AG04449 (cell line): ENCODE results near the gene WDR20.

Source experiments
- CTCF ChIA-PET: fragments of 350-600 bp; formaldehyde crosslinking; extraction: SDS; loops from one replicate; lab custom pipeline; 2021; ENCODE audit warnings: antibody characterized with exemption; lab: Yijun Ruan, JAX
- POLR2A ChIA-PET: fragments of 400-600, 350-600 bp; formaldehyde crosslinking; extraction: SDS; loops from one replicate; lab custom pipeline; 2020; ENCODE audit warnings: antibody characterized with exemption, inconsistent platforms; lab: Yijun Ruan, JAX
- DNase-seq: peaks from one replicate; pipeline ENCODE4 v3.0.0-alpha.2; 2010; ENCODE audit warnings: low read depth, low spot score
- H3K4me3 ChIP-seq: 2 replicates; pipeline ENCODE4 v1.5.1; 2011; ENCODE audit warnings: low read depth, mild to moderate bottlenecking, control low read depth, low read length
- TF ChIP-seq, protein P1 (sequence below): IDR thresholded peaks from one replicate; pipeline ENCODE4 v1.5.1; 2011; ENCODE audit warnings: mild to moderate bottlenecking, moderate library complexity, low read length, control low read depth, inconsistent platforms; ENCODE audit not compliant: insufficient read depth; ENCODE audit errors: missing control alignments

The WDR20 gene

DNA sequence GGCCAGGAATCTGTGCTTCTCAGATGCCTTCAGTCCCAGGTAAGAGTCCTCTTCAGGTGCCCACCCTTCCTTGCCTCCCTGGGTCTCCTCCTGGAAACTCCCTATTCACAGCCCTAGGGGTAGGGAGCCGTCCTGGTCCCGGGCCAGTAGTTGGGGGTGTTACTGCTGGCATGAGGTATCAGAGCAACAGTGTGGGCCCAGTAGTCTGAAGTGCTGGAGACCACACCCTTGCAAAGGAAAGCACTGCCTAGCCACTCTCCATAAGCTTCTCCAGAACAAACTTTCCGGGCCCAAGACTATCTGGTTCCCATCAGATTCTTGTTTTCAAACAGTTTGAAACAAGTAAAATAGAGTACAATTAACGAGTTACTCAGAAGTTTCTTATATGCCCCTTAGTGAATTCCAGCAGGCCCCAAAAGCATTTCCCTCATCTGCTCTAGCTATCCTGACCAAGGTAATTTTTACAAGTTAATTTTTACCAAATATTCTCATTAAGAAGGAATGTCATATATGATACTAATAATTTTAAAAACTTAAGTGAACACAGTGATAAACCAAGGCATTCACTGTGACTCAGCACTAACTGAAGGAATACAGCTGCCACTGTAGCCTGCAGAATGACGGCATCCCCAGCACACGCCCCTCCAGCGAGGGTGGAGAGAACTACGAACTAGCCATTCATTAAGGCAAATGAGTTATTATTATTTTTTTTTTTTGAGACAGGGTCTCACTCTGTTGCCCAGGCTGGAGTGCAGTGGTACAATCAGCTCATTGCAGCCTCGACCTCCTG is 115.9 kb downstream of the WDR20 start:
- no peak overlapping the region for H3K4me3 ChIP-seq
- CTCF ChIA-PET, result interaction anchor here (0.9 to 1.3 kb wide), 2 partner anchors 19 kb away, joined by 3 to 4 read pairs; no protein-coding TSS in a partner anchor
- POLR2A ChIA-PET, result no interaction called here
- DNase-seq, result no peak
- TF ChIP-seq, protein P1, sequence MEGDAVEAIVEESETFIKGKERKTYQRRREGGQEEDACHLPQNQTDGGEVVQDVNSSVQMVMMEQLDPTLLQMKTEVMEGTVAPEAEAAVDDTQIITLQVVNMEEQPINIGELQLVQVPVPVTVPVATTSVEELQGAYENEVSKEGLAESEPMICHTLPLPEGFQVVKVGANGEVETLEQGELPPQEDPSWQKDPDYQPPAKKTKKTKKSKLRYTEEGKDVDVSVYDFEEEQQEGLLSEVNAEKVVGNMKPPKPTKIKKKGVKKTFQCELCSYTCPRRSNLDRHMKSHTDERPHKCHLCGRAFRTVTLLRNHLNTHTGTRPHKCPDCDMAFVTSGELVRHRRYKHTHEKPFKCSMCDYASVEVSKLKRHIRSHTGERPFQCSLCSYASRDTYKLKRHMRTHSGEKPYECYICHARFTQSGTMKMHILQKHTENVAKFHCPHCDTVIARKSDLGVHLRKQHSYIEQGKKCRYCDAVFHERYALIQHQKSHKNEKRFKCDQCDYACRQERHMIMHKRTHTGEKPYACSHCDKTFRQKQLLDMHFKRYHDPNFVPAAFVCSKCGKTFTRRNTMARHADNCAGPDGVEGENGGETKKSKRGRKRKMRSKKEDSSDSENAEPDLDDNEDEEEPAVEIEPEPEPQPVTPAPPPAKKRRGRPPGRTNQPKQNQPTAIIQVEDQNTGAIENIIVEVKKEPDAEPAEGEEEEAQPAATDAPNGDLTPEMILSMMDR, result no peak

DNA sequence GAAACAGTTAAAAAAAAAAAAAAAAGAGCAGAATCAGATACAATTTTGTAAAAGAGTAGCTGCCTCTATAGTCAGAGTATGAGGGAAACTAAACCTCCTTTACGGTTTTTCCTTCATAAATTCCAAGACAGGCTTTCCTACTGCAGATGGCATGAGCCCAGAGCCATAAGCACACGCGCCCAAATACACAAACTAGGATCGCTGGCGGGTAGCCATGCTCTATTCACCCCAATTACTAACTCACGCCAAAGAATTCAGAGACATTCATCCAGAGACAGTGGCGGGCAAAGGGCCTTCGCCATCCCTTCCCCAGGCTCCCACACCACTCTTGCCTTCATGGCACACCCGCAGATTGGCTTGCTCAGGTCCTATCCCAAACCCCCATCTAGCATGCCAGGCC is 117.0 kb downstream of the WDR20 start:
- TF ChIP-seq, protein P1, result no peak
- CTCF ChIA-PET, result interaction anchor here (0.7 to 0.9 kb wide), 2 partner anchors 20 to 28 kb away, joined by 3 to 4 read pairs; no protein-coding TSS in a partner anchor
- POLR2A ChIA-PET, result no interaction called here
- no peak overlapping the region for H3K4me3 ChIP-seq
- no peak for DNase-seq

DNA sequence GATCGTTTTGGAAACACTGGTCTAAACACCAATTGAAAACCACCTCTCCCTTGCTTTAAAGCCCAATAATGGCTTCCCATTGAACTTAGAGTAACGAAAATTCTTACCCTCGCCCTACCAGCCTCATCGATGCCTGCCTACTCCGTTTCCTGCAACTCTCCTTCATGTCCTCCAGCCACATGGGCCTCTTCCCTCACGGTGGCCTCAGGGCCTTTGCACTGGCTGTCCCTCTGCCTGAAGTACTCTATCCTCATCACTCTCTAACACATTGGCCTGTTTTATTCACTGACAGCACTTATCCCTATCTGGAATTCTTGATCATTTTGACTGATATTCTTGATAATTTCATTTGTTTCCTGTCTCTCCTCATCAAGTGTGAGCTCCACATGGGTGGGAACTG is 118.4 kb downstream of the WDR20 start:
- no peak overlapping the region for H3K4me3 ChIP-seq
- DNase-seq, result no peak
- CTCF ChIA-PET, result no interaction called here
- POLR2A ChIA-PET, result no interaction called here
- TF ChIP-seq, protein P1, result no peak
